ENCODE data around the gene KBTBD3. TPM values are rescaled to one million over a fixed set of nuclear protein-coding genes. Genes with fewer than 3 reads are reported as not detected.
"Not testable (repeated sequence)": the region's sequence is repeated elsewhere in the genome, so short reads cannot be mapped to it uniquely, and the experiment has no call there.

KBTBD3 gene
- total RNA-seq, 8 experiments from 2014 or later = 4.8 to 15.4 (median 9.9) TPM

- Histone ChIP-seq H3K4me1 (replicated peaks in 1 of 2) (peaks cover 2 to 29% of the 10 kb centered on the region in 2 donors), H3K4me3 (no peak overlapping the region), H3K27ac (no peak overlapping the region)
- WGBS, 10 experiments = 100% methylated on average over 1 of the region's 1 CpG; no CpG with 5 or more reads in 5 of the 10 experiments
- no peak for ATAC-seq (replicated peaks in 6 of 8)
- in situ Hi-C loops (cut with MboI; ENCODE audit: low pct_unique_long_range_greater_than_20kb in 2 of 9, low sequenced_read_pairs in 9 of 9, unreplicated experiment in 9 of 9) = no loop called here
Observed at GRCh38 chr11:106086135-106086534, 9.0 kb upstream of the KBTBD3 start.

GRCh38 chr11:106082096-106082495 lies 4.9 kb upstream of the KBTBD3 start:
- Histone ChIP-seq H3K4me1 (replicated peaks in 1 of 2) (peaks cover 11 to 43% of the 10 kb centered on the region in 2 donors), H3K27ac (no peak overlapping the region), H3K4me3 (no peak overlapping the region)
- in situ Hi-C loops (cut with MboI; ENCODE audit: low pct_unique_long_range_greater_than_20kb in 2 of 9, low sequenced_read_pairs in 9 of 9, unreplicated experiment in 9 of 9) = no loop called here
- no peak for ATAC-seq (replicated peaks in 6 of 8)

GRCh38 chr11:106077609-106078455 lies 685 bp upstream of the KBTBD3 start, which contains the start of gene AASDHPPT:
Gene AASDHPPT, plus strand, starts transcription at chr11:106077662. Its CDS starts 49 bp downstream, at chr11:106077711.
- in situ Hi-C loops (cut with MboI; ENCODE audit: low pct_unique_long_range_greater_than_20kb in 2 of 9, low sequenced_read_pairs in 9 of 9, unreplicated experiment in 9 of 9) = no loop called here
- H3K4me1 ChIP-seq (replicated peaks in 1 of 2) = peaks cover 11 to 49% of the 10 kb centered on the region in 2 donors
- ATAC-seq (replicated peaks in 6 of 8) = peak; percentile 11 to 24 (median 17)
- 0 to 6% (median 0%) methylated on average over 1 to 15 of the region's 55 CpGs for WGBS, 10 experiments
- peak within 1 kb of the TSS; percentile 92 to 96 for H3K27ac ChIP-seq
- peak within 1 kb of the TSS; percentile 63 to 81 (median 72) for H3K4me3 ChIP-seq

GRCh38 chr11:106076171-106076918 lies 802 bp downstream of the KBTBD3 start:
- Histone ChIP-seq H3K27ac (peak overlapping the region; percentile 79 to 84), H3K4me3 (peak overlapping the region; percentile 63 to 81 (median 72)), H3K4me1 (replicated peaks in 1 of 2) (peaks cover 11 to 37% of the 10 kb centered on the region in 2 donors)
- in situ Hi-C loops (cut with MboI; ENCODE audit: low pct_unique_long_range_greater_than_20kb in 2 of 9, low sequenced_read_pairs in 9 of 9, unreplicated experiment in 9 of 9) = no loop called here
- WGBS, 10 experiments = 0 to 35% (median 10%) methylated on average over 3 to 17 of the region's 19 CpGs
- no peak for ATAC-seq (replicated peaks in 6 of 8)

GRCh38 chr11:106072804-106073203 lies 4.3 kb downstream of the KBTBD3 start:
- 57 to 100% (median 88%) methylated on average over 1 of the region's 1 CpG for WGBS, 10 experiments
- in situ Hi-C loops (cut with MboI; ENCODE audit: low pct_unique_long_range_greater_than_20kb in 2 of 9, low sequenced_read_pairs in 9 of 9, unreplicated experiment in 9 of 9) = no loop called here
- Histone ChIP-seq H3K4me3 (no peak overlapping the region), H3K27ac (no peak overlapping the region), H3K4me1 (replicated peaks in 1 of 2) (peaks cover 0 to 9% of the 10 kb centered on the region in 2 donors)
- no peak for ATAC-seq (replicated peaks in 6 of 8)

- in situ Hi-C loops (cut with MboI; ENCODE audit: low pct_unique_long_range_greater_than_20kb in 2 of 9, low sequenced_read_pairs in 9 of 9, unreplicated experiment in 9 of 9) = no loop called here
- H3K27ac ChIP-seq = no peak overlapping the region
- H3K4me1 ChIP-seq (replicated peaks in 1 of 2) = peaks cover 0 to 3% of the 10 kb centered on the region in 2 donors
- 58 to 88% (median 78%) methylated on average over 1 to 3 of the region's 3 CpGs; no CpG with 5 or more reads in 1 of the 10 experiments for WGBS, 10 experiments
- no peak for ATAC-seq (replicated peaks in 6 of 8)
- H3K4me3 ChIP-seq = no peak overlapping the region
Observed at GRCh38 chr11:106070606-106071005, 6.5 kb downstream of the KBTBD3 start.

- Histone ChIP-seq H3K27ac (no peak overlapping the region), H3K4me1 (replicated peaks in 1 of 2) (no peaks in the 10 kb centered on the region), H3K4me3 (no peak overlapping the region)
- in situ Hi-C loops (cut with MboI; ENCODE audit: low pct_unique_long_range_greater_than_20kb in 2 of 9, low sequenced_read_pairs in 9 of 9, unreplicated experiment in 9 of 9) = no loop called here
- no peak for ATAC-seq (replicated peaks in 6 of 8)
Observed at GRCh38 chr11:106063009-106063408, 14.1 kb downstream of the KBTBD3 start.

- WGBS, 10 experiments = 100% methylated on average over 1 of the region's 1 CpG; no CpG with 5 or more reads in 8 of the 10 experiments
- no peak overlapping the region for H3K4me3 ChIP-seq
- no peaks in the 10 kb centered on the region for H3K4me1 ChIP-seq (replicated peaks in 1 of 2)
- no peak overlapping the region for H3K27ac ChIP-seq
- peak in 2 of 8 experiments; percentile 39 to 46 for ATAC-seq (replicated peaks in 6 of 8)
- in situ Hi-C loops (cut with MboI; ENCODE audit: low pct_unique_long_range_greater_than_20kb in 2 of 9, low sequenced_read_pairs in 9 of 9, unreplicated experiment in 9 of 9) = no loop called here
Observed at GRCh38 chr11:106061954-106062949, 14.9 kb downstream of the KBTBD3 start.

GRCh38 chr11:106061249-106061784 lies 15.8 kb downstream of the KBTBD3 start:
- in situ Hi-C loops (cut with MboI; ENCODE audit: low pct_unique_long_range_greater_than_20kb in 2 of 9, low sequenced_read_pairs in 9 of 9, unreplicated experiment in 9 of 9) = no loop called here
- H3K27ac ChIP-seq = no peak overlapping the region

GRCh38 chr11:106059617-106060016 lies 17.5 kb downstream of the KBTBD3 start:
- WGBS, 10 experiments = 67 to 100% (median 100%) methylated on average over 1 of the region's 1 CpG; no CpG with 5 or more reads in 1 of the 10 experiments
- in situ Hi-C loops (cut with MboI; ENCODE audit: low pct_unique_long_range_greater_than_20kb in 2 of 9, low sequenced_read_pairs in 9 of 9, unreplicated experiment in 9 of 9) = no loop called here
- no peaks in the 10 kb centered on the region for H3K4me1 ChIP-seq (replicated peaks in 1 of 2)
- H3K27ac ChIP-seq = no peak overlapping the region
- no peak for ATAC-seq (replicated peaks in 6 of 8)
- H3K4me3 ChIP-seq = no peak overlapping the region

More at GRCh38 chr11:106061249-106061784, 15.8 kb downstream of the KBTBD3 start:
- Histone ChIP-seq H3K4me1 (replicated peaks in 1 of 2) (no peaks in the 10 kb centered on the region), H3K4me3 (no peak overlapping the region)
- peak in 3 of 8 experiments; percentile 57 to 63 (median 58) for ATAC-seq (replicated peaks in 6 of 8)

- in situ Hi-C loops (cut with MboI; ENCODE audit: low pct_unique_long_range_greater_than_20kb in 2 of 9, low sequenced_read_pairs in 9 of 9, unreplicated experiment in 9 of 9); H3K4me3 ChIP-seq: not testable (repeated sequence)
- WGBS, 10 experiments = 90 to 100% (median 97%) methylated on average over 1 to 12 of the region's 14 CpGs; no CpG with 5 or more reads in 2 of the 10 experiments
Observed at GRCh38 chr11:106058377-106058776, 18.8 kb downstream of the KBTBD3 start.

GRCh38 chr11:106051103-106051502 lies 26.0 kb downstream of the KBTBD3 start:
- no peak for ATAC-seq (replicated peaks in 6 of 8)
- 0 to 100% (median 89%) methylated on average over 1 to 2 of the region's 2 CpGs for WGBS, 10 experiments
- Histone ChIP-seq H3K27ac (no peak overlapping the region), H3K4me1 (replicated peaks in 1 of 2) (peaks cover 0 to 3% of the 10 kb centered on the region in 2 donors), H3K4me3 (no peak overlapping the region)
- in situ Hi-C loops (cut with MboI; ENCODE audit: low pct_unique_long_range_greater_than_20kb in 2 of 9, low sequenced_read_pairs in 9 of 9, unreplicated experiment in 9 of 9) = no loop called here

More at GRCh38 chr11:106058377-106058776, 18.8 kb downstream of the KBTBD3 start:
- ATAC-seq (replicated peaks in 6 of 8); H3K27ac ChIP-seq; H3K4me1 ChIP-seq (replicated peaks in 1 of 2): not testable (repeated sequence)

Measured in motor neuron (in vitro differentiated cells).